ENCODE measurements around the gene GLRA2.

- no peak for TF ChIP-seq POLR2A (IDR thresholded peaks at IDR 0.05)
- TF ChIP-seq CTCF (IDR thresholded peaks at IDR 0.05): no peak
Measured at GRCh38 chrX:14546190-14546589, 16.9 kb downstream of the GLRA2 start.

Measured in lower leg skin (tissue), 3 donors.